ENCODE measurements around the gene SLC9A7.

- TF ChIP-seq POLR2A (IDR thresholded peaks at IDR 0.05; ENCODE audit: low read length) (no peak), GATA1 (IDR thresholded peaks at IDR 0.05; ENCODE audit: low read depth, low read length) (no peak)
Measured at GRCh38 chrX:46587753-46588171, 171.2 kb downstream of the SLC9A7 start.

Data from erythroblast (primary cell).